ENCODE results near the gene DSCAM. TPM values are rescaled to one million over a fixed set of nuclear protein-coding genes. Genes with fewer than 3 reads are reported as not detected.

The DSCAM gene
- total and polyA plus RNA-seq, 10 donors = 0.02 to 2.7 (median 2.0) TPM

GRCh38 chr21:40051801-40052200 lies 795.2 kb downstream of the DSCAM start:
- no peak overlapping the region for H3K27ac ChIP-seq
- H3K9me3 ChIP-seq = peaks cover 0 to 4% (median 0%) of the 10 kb centered on the region in 8 donors
- no peak for DNase-seq
- H3K4me1 ChIP-seq = no peaks in the 10 kb centered on the region
- no peak overlapping the region for H3K4me3 ChIP-seq
- no peaks in the 10 kb centered on the region for H3K27me3 ChIP-seq (replicated peaks in 1 of 7)
- TF ChIP-seq POLR2AphosphoS5 (IDR thresholded peaks at IDR 0.05) = no peak
- TF ChIP-seq CTCF (IDR thresholded peaks at IDR 0.05 in 8 of 11, conservative IDR thresholded peaks at IDR 0.05 in 3 of 11) = no peak
- TF ChIP-seq POLR2A (IDR thresholded peaks at IDR 0.05) = no peak
- WGBS, 5 donors = 88 to 95% (median 91%) methylated on average over 11 of the region's 11 CpGs
- intact Hi-C loops (cut with DNase I; ENCODE audit: low total_unique reads) = no loop called here
- no peaks in the 10 kb centered on the region for H3K36me3 ChIP-seq

- intact Hi-C loops (cut with DNase I; ENCODE audit: low total_unique reads) = no loop called here
- no peaks in the 10 kb centered on the region for H3K9me3 ChIP-seq
- 37 to 50% (median 45%) methylated on average over 7 of the region's 7 CpGs for WGBS, 5 donors
- H3K27me3 ChIP-seq (replicated peaks in 1 of 7) = no peaks in the 10 kb centered on the region
- no peak for DNase-seq
- no peak overlapping the region for H3K4me3 ChIP-seq
- H3K27ac ChIP-seq = no peak overlapping the region
- no peaks in the 10 kb centered on the region for H3K4me1 ChIP-seq
- TF ChIP-seq POLR2A (IDR thresholded peaks at IDR 0.05) (no peak), CTCF (IDR thresholded peaks at IDR 0.05 in 8 of 11, conservative IDR thresholded peaks at IDR 0.05 in 3 of 11) (no peak), POLR2AphosphoS5 (IDR thresholded peaks at IDR 0.05) (no peak)
- H3K36me3 ChIP-seq = no peaks in the 10 kb centered on the region
Observed at GRCh38 chr21:40049931-40050290, 797.0 kb downstream of the DSCAM start.

- Histone ChIP-seq H3K9me3 (no peaks in the 10 kb centered on the region), H3K27ac (no peak overlapping the region), H3K4me1 (no peaks in the 10 kb centered on the region), H3K36me3 (no peaks in the 10 kb centered on the region), H3K4me3 (no peak overlapping the region), H3K27me3 (replicated peaks in 1 of 7) (no peaks in the 10 kb centered on the region)
- WGBS, 5 donors = 48 to 64% (median 57%) methylated on average over 10 of the region's 10 CpGs
- intact Hi-C loops (cut with DNase I; ENCODE audit: low total_unique reads) = no loop called here
- TF ChIP-seq CTCF (IDR thresholded peaks at IDR 0.05 in 8 of 11, conservative IDR thresholded peaks at IDR 0.05 in 3 of 11) (no peak), POLR2AphosphoS5 (IDR thresholded peaks at IDR 0.05) (no peak), POLR2A (IDR thresholded peaks at IDR 0.05) (no peak)
- DNase-seq = no peak
Observed at GRCh38 chr21:40049031-40049930, 797.7 kb downstream of the DSCAM start.

GRCh38 chr21:40047993-40048730 lies 798.8 kb downstream of the DSCAM start:
- no peak overlapping the region for H3K27ac ChIP-seq
- intact Hi-C loops (cut with DNase I; ENCODE audit: low total_unique reads) = no loop called here

More at GRCh38 chr21:40047993-40048730, 798.8 kb downstream of the DSCAM start:
- no peaks in the 10 kb centered on the region for H3K9me3 ChIP-seq
- 63 to 77% (median 69%) methylated on average over 5 of the region's 5 CpGs for WGBS, 5 donors
- H3K4me1 ChIP-seq = no peaks in the 10 kb centered on the region
- TF ChIP-seq CTCF (IDR thresholded peaks at IDR 0.05 in 8 of 11, conservative IDR thresholded peaks at IDR 0.05 in 3 of 11) = no peak
- TF ChIP-seq POLR2AphosphoS5 (IDR thresholded peaks at IDR 0.05) = no peak
- TF ChIP-seq POLR2A (IDR thresholded peaks at IDR 0.05) = no peak
- no peaks in the 10 kb centered on the region for H3K27me3 ChIP-seq (replicated peaks in 1 of 7)
- H3K4me3 ChIP-seq = no peak overlapping the region
- no peaks in the 10 kb centered on the region for H3K36me3 ChIP-seq
- DNase-seq = no peak

Measured in spleen (tissue), 11 donors.